HG02884 (cell line): ENCODE measurements around the gene ZNF565.
A peak's percentile ranks its signal among the peaks of the same experiment; 100 is the strongest.
"Not testable (repeated sequence)": the region's sequence is repeated elsewhere in the genome, so short reads cannot be mapped to it uniquely, and the experiment has no call there.

Experiments
- ATAC-seq: cut with Tn5 transposase; IDR thresholded peaks from one replicate; pipeline ENCODE4 v1.9.1; 2021; ENCODE audit warnings: mild to moderate bottlenecking, moderate library complexity; ENCODE audit not compliant: unreplicated experiment

Gene ZNF565

GRCh38 chr19:36215276-36216123 lies 1.0 kb upstream of the ZNF565 start:
- ATAC-seq = no peak

DNA sequence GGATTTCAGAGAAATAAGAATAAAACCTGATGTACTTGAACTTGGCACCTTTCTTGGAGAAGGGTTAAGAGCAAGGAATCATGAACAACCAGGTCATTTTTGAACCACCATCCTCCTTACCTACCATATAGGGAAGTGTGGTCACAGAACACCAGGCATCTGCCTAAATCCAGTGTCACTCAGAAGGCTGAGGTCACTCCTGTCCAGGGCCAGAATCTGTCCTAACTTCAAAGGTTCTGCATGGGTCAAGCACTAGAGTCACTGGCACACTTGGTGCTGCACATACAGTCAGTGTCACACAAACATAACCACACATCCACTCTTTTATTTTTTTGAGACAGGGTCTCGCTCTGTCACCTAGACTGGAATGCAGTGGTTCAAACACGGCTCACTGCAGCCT lies 1.6 kb downstream of the ZNF565 start:
- ATAC-seq = no peak

GRCh38 chr19:36210497-36210896 lies 4.0 kb downstream of the ZNF565 start:
- no peak for ATAC-seq

- no peak for ATAC-seq
Observed at GRCh38 chr19:36209372-36209771, 5.1 kb downstream of the ZNF565 start.

DNA sequence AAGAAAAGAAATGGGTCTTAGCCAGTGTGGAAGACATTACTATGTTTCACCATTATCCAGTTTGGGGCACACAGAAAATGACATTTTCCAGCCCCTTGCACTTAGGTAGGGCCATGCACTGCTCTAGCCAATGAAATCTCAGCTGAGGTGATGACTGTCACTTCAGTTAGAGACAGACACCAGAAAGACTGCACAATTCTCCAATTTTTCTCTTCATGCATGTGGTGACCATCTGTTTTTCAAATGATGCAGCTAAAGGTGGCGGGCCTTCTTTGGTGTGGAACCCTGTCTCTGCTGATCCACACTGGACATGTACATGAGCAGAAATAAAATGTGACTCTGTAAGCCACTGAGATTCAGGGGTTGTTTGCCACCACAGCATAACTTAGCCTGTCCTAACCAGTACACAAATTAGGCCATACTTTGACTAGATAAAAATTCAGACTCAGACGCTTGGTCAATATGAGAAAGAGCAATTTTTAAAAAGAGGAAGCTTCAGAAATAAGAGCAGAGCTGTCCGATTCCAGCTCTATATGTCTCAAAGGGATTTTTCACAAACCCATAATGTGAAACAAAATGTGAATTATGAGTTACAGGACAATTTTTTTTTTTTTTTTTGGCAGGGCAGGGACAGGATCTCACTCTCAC lies 6.7 kb downstream of the ZNF565 start:
- ATAC-seq = peak; percentile 75

GRCh38 chr19:36203293-36203692 lies 11.2 kb downstream of the ZNF565 start:
- no peak for ATAC-seq

- no peak for ATAC-seq
Observed at GRCh38 chr19:36201684-36202083, 12.8 kb downstream of the ZNF565 start.

DNA sequence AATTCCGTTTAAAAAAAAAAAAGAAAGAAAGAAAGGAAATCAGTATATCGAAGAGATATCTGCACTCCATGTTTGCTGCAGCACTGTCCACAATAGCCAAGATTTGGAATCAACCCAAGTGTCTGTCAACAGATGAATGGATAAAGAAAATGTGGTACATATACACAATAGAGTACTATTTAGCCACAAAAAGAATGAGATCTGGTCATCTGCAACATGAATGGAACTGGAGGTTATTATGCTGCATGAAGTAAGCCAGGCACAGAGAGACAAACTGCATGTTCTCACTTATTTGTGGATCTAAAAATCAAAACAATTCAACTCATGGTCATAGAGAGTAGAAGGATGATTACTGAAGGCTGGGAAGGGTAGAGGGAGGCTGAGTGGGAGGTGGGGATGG lies 16.3 kb downstream of the ZNF565 start:
- ATAC-seq = no peak

- ATAC-seq = no peak
Observed at GRCh38 chr19:36196249-36196648, 18.2 kb downstream of the ZNF565 start.

- ATAC-seq = not testable (repeated sequence)
Observed at GRCh38 chr19:36186722-36187121, 27.7 kb downstream of the ZNF565 start.

- ATAC-seq = no peak
Observed at GRCh38 chr19:36183245-36183628, 31.2 kb downstream of the ZNF565 start.

DNA sequence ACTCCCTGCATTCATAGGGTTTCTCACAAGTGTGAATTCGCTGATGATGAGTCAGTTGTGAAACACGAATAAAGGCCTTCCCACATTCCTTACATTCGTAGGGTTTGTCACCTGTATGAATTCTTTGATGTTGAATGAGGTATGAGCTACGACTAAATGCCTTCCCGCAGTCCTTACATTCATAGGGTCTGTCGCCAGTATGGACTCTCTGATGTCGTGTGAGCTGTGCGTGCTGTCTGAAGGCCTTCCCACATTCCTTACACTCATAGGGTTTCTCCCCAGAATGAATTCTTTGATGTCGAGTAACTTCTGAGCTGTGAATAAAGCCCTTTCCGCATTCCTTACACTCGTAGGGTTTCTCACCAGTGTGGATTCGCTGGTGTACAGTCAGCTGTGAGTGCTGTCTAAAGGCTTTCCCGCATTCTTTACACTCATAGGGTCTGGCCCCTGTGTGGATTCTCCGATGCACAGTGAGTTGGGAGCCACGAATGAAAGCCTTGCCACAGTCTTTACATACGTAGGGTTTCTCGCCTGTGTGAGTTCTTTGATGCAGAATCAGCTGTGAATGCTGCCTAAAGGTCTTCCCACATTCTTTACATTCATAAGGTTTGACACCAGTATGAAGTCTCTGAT lies 31.7 kb downstream of the ZNF565 start:
- no peak for ATAC-seq

DNA sequence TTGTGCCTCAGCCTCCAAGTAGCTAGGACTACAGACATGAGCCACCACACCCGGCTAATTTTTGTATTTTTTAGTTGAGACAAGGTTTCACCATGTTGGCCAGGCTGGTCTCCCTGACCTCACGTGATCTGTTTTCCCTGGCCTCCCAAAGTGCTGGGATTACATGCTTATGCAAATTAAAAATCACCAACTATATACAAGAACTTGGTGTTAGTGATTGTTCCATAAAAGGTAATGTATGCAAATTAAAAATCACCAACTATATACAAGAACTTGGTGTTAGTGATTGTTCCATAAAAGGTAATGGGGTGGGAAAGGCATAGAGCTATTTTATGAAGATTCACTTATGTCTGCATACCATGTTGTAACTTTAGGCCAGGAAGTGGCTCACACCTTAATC lies 35.4 kb downstream of the ZNF565 start:
- not testable (repeated sequence) for ATAC-seq

GRCh38 chr19:36173846-36174245 lies 40.6 kb downstream of the ZNF565 start:
- ATAC-seq = not testable (repeated sequence)

DNA sequence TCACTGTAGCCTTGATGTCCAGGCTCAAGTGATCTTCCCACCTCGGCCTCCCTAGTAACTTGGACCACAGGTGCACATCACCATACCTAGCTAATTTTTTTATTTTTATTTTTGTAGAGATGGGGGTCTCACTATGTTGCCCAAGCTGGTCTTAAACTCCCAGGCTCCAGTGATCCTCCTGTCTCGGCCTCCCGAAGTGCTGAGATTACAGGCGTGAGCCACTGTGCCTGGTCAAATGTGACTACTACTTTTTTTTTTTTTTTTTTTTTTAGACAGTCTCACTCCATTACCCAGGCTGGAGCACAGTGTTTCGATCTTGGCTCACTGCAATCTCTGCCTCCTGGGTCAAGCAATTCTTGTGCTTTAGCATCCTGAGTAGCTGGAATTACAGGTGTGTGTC lies 41.6 kb downstream of the ZNF565 start:
- no peak for ATAC-seq

GRCh38 chr19:36169084-36169760 lies 45.2 kb downstream of the ZNF565 start:
- no peak for ATAC-seq

- no peak for ATAC-seq
Observed at GRCh38 chr19:36163813-36164212, 50.7 kb downstream of the ZNF565 start.

DNA sequence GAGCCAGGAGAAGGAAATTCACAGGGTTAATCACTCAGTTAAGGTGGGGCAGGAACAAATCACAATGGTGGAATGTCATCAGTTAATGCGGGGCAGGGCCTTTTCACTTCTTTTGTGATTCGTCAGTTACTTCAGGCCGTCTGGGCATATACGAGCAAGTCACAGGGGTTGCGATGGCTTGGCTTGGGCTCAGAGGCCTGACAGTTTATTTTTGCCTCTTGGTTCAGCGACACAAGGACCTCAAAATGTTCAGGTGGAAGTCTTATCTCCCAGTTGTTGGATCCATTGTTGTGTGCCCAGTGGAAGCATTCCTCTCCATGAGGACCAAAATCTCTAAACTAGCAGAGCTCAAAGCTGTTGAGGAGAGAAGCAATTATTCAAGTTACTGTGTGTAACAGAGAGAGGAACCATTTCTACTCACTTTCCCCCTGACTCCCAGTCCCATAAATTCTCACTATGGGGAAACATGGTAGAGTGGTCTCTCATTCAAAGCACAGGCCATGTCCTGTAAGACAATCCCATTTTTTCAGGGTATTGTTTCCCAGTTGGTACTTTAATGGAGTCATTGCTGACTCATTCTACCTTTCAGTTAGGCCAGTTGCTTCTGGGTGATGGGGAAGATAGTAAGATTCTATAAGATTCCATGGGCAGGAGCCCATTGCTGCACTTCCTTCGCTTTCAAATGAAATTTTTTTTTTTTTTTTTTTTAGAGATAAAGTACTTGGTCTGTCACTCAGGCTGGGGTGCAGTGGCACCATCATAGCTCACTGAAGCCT lies 53.5 kb downstream of the ZNF565 start:
- no peak for ATAC-seq

- no peak for ATAC-seq
Observed at GRCh38 chr19:36153126-36153525, 61.3 kb downstream of the ZNF565 start.

DNA sequence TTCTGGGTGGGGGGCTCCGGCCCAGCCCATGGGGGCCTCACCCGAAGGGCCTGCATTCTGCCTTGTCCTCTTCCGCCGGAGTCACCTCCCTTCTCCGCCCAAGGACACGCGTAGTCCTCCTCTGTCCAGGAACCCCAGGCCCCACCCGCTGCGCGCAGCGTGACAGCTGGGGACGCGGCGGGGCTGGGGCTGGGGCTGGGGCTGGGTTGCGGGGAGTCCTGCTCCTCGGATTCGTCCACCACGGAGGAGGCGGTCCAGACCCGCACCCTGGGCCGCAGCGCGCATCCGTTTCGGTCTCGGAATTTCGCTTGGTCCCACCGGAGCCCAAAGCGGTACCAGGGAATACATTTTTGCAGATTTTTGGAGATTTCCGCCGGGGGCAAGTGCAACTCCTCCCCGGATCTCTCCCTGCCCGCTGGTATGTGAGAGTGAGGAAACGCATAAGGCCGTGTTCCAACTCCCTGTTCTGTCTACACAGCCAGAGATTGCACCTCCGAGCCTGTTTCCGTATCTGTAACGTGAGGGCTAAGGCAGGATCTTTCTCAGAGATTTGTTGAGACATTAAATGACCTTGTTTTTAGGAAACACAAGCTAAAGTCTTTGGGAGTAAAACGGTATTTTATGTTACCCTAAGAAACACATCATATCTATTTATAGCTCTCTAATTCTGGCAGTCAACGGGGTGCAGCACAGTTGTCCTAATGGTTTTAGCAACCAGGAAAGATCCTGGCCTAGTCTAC lies 61.9 kb downstream of the ZNF565 start, which contains the start of gene COX7A1:
TSS of gene COX7A1 (minus strand) at position 96 of the 740 bp plus-strand sequence. CDS start at position 56, 40 bp downstream.
- no peak for ATAC-seq
